Endothelial cell (in vitro differentiated cells): ENCODE data around the gene RAD51B. TPM values are rescaled to one million over a fixed set of nuclear protein-coding genes. Genes with fewer than 3 reads are reported as not detected.

Source experiments
- DNase-seq: peaks from one replicate; pipeline ENCODE4 v3.0.0; 2021; ENCODE audit warnings: low spot score
- H3K27ac Mint-ChIP-seq: one replicate; pipeline ENCODE4 v1.8.0; 2021; ENCODE audit warnings: mixed read lengths, inconsistent platforms; ENCODE audit not compliant: unreplicated experiment
- H3K27me3 Mint-ChIP-seq: one replicate; pipeline ENCODE4 v1.8.0; 2021; ENCODE audit warnings: mild to moderate bottlenecking, moderate library complexity, mixed read lengths, inconsistent platforms; ENCODE audit not compliant: unreplicated experiment
- H3K36me3 Mint-ChIP-seq: one replicate; pipeline ENCODE4 v1.8.0; 2021; ENCODE audit warnings: mild to moderate bottlenecking, low read depth, mixed read lengths, inconsistent platforms; ENCODE audit not compliant: unreplicated experiment
- H3K4me1 Mint-ChIP-seq: one replicate; pipeline ENCODE4 v1.8.0; 2021; ENCODE audit warnings: mild to moderate bottlenecking, mixed read lengths, inconsistent platforms; ENCODE audit not compliant: unreplicated experiment
- H3K4me3 Mint-ChIP-seq: one replicate; pipeline ENCODE4 v1.8.0; 2021; ENCODE audit warnings: mild to moderate bottlenecking, mixed read lengths, inconsistent platforms; ENCODE audit not compliant: unreplicated experiment
- H3K9me3 Mint-ChIP-seq: one replicate; pipeline ENCODE4 v1.8.0; 2021; ENCODE audit warnings: mixed read lengths, inconsistent platforms; ENCODE audit not compliant: unreplicated experiment
- total RNA-seq: library from RNA; stranded (reverse); fragmentation: NEBNext Ultra II Directional; extraction: Animal tissue kit (Norgen Biotek cat#: 25700); gene quantifications from one replicate; pipeline ENCODE4 v1.2.1, GENCODE V29; 2021; ENCODE audit not compliant: unreplicated experiment
- TF ChIP-seq, protein P1 (sequence below): fragments of 200-600 bp; sonication (generic); IDR thresholded peaks from one replicate; pipeline ENCODE4 v1.5.0; 2021; ENCODE audit warnings: antibody characterized with exemption; ENCODE audit not compliant: unreplicated experiment

RAD51B gene
- total RNA-seq, 1 donor from 2014 or later: 23.5 TPM

DNA sequence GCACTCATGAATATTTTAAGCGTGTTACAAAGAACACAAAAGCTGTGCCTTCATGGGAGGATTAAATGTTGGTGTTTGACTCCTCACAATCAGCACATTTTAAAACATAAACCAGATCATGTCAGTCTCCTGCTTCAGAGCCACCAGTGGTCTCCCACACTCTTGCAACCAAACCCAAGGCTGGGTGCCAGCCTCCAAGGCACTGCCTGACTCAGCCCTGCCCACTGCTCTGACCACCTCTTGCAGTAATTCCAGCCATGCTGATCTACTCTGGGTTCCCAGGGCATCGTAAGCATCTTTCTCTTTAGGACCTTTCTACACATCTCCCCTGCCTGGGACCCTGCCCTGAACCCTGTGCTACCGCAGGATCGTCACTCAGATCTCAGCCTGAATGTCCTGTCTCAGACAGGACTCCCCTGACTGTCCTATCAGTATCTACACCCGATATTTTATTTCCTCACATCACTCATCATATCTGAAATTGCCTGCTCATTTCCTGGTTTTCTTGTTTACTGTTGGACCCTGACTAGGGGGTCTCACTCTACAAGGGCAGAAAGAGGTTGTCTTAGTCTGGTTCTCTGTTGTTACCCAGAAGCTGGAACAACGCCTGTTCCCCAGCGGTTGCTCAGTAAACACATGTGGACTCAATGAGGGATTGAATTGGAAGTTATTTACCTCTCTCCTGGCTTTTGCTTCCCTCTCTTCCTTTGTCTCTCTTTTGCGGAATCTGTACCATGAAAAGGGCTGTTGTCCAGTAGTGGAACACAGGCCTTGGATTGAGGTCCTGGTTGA lies 449.8 kb downstream of the RAD51B start:
- H3K9me3 Mint-ChIP-seq: no peaks in the 10 kb centered on the region
- no peak for DNase-seq
- no peak overlapping the region for H3K27ac Mint-ChIP-seq
- no peaks in the 10 kb centered on the region for H3K27me3 Mint-ChIP-seq
- peaks cover 7% of the 10 kb centered on the region for H3K36me3 Mint-ChIP-seq
- H3K4me1 Mint-ChIP-seq: peaks cover 30% of the 10 kb centered on the region
- H3K4me3 Mint-ChIP-seq: no peak overlapping the region
- TF ChIP-seq, protein P1, sequence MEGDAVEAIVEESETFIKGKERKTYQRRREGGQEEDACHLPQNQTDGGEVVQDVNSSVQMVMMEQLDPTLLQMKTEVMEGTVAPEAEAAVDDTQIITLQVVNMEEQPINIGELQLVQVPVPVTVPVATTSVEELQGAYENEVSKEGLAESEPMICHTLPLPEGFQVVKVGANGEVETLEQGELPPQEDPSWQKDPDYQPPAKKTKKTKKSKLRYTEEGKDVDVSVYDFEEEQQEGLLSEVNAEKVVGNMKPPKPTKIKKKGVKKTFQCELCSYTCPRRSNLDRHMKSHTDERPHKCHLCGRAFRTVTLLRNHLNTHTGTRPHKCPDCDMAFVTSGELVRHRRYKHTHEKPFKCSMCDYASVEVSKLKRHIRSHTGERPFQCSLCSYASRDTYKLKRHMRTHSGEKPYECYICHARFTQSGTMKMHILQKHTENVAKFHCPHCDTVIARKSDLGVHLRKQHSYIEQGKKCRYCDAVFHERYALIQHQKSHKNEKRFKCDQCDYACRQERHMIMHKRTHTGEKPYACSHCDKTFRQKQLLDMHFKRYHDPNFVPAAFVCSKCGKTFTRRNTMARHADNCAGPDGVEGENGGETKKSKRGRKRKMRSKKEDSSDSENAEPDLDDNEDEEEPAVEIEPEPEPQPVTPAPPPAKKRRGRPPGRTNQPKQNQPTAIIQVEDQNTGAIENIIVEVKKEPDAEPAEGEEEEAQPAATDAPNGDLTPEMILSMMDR: no peak

DNA sequence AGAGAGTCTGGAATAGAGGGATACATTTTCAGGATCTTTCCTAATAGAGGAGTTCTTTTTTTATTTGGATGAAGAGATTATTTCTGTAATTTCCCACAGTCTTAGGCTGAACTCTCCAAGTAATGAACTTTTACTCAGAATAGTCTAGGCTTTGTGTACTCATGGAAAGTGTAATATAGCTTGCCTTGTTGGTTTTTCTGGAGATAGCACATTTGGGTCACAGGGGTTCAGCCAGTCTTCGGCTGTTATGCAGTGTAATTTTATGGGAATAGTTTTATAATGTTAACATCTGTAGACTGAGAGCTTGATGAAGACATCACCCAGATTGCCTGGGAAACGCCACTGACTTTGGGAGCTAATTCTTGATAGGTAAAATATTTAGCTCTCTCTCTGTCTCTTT lies 450.8 kb downstream of the RAD51B start:
- TF ChIP-seq, protein P1: no peak
- Mint-ChIP-seq H3K4me3 (no peak overlapping the region), H3K4me1 (peaks cover 24% of the 10 kb centered on the region), H3K9me3 (no peaks in the 10 kb centered on the region), H3K27me3 (no peaks in the 10 kb centered on the region), H3K27ac (no peak overlapping the region), H3K36me3 (peaks cover 7% of the 10 kb centered on the region)
- DNase-seq: no peak

DNA sequence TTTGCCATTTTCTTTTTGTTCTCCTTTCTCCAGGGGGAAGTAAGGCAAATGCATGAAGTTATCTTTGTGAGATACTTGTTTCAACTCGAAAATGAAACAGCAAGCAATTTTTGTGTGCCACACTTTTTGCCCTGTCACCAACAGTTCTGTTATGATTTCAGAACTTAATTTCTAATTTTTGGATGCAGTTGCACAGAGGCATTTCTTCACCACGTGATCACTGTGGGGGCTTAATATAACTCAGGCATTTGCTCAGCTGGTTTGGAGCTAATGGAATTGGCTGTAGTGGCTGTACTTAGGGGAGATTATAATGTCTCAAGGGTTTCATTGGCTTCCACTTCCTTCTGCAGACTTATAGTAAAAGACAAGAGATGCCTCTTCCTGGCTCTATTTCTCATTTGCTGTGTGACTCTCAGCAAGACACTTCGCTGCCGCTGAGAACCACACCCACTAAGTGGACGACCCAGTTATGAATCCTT lies 452.4 kb downstream of the RAD51B start:
- no peak overlapping the region for H3K27ac Mint-ChIP-seq
- DNase-seq: no peak
- no peaks in the 10 kb centered on the region for H3K9me3 Mint-ChIP-seq
- no peaks in the 10 kb centered on the region for H3K27me3 Mint-ChIP-seq
- H3K4me1 Mint-ChIP-seq: peaks cover 29% of the 10 kb centered on the region
- no peak overlapping the region for H3K4me3 Mint-ChIP-seq
- H3K36me3 Mint-ChIP-seq: peaks cover 7% of the 10 kb centered on the region
- TF ChIP-seq, protein P1: no peak

DNA sequence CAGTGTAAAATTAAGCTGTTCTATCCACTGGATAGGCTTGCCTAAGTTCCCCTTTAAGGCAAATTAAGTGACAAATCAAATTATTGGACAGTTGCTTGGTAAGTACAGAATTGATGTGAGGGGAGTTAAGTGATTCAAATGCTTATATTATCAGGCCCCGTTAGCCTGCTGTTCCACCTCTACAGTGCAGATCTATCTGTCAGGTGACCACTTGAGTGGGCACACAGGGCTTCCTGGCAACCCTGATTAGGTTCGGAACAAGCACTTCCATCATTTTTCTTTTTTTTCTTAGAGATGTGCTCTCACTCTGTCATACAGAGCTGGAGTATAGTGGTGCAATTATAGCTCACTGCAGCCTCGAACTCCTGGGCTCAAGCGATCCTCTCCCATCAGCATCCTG lies 453.8 kb downstream of the RAD51B start:
- TF ChIP-seq, protein P1: no peak
- no peak overlapping the region for H3K4me3 Mint-ChIP-seq
- H3K36me3 Mint-ChIP-seq: peaks cover 7% of the 10 kb centered on the region
- H3K27ac Mint-ChIP-seq: no peak overlapping the region
- no peaks in the 10 kb centered on the region for H3K9me3 Mint-ChIP-seq
- DNase-seq: no peak
- no peaks in the 10 kb centered on the region for H3K27me3 Mint-ChIP-seq
- peaks cover 21% of the 10 kb centered on the region for H3K4me1 Mint-ChIP-seq

DNA sequence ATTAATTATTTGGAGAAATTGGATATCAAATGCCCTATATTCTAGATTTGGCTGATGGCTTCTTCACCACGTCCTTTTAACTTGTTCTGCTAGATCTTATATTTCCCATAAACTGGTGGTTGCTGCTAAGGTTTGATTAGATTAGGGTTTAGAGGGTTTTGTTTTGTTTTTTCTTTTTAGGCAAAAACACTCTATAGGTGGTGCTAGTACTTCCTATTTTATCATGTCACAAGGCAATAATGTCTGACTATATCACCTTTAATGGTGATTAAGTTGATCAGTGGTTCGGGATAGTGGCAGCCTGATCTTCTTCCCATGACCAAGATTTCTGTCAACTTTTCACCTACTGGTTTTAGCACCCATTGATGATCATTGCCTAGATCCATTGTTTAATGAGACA lies 455.1 kb downstream of the RAD51B start:
- no peak for DNase-seq
- no peak overlapping the region for H3K27ac Mint-ChIP-seq
- no peak overlapping the region for H3K4me3 Mint-ChIP-seq
- H3K36me3 Mint-ChIP-seq: peaks cover 1% of the 10 kb centered on the region
- H3K9me3 Mint-ChIP-seq: no peaks in the 10 kb centered on the region
- H3K4me1 Mint-ChIP-seq: peaks cover 9% of the 10 kb centered on the region
- TF ChIP-seq, protein P1: no peak
- no peaks in the 10 kb centered on the region for H3K27me3 Mint-ChIP-seq
